Loucy (cell line): ENCODE measurements around the gene UBR1.

Experiments
- H2AFZ ChIP-seq: fragments of 200-600 bp; sonication (generic); 2 replicates; pipeline ENCODE4 v1.6.0; 2016; ENCODE audit warnings: antibody characterized with exemption, mild to moderate bottlenecking, low read length, moderate library complexity
- H3F3A ChIP-seq: fragments of 200-600 bp; 2 replicates; pipeline ENCODE4 v1.6.0; 2016; ENCODE audit warnings: antibody characterized with exemption, low read depth, mild to moderate bottlenecking
- H3K27me3 ChIP-seq: fragments of 200-600 bp; sonication (generic); 2 replicates; pipeline ENCODE4 v1.6.1; 2014; ENCODE audit warnings: low read length, mild to moderate bottlenecking; ENCODE audit not compliant: insufficient read depth, poor library complexity, severe bottlenecking
- H3K36me3 ChIP-seq: fragments of 200-600 bp; sonication (generic); 2 replicates; pipeline ENCODE4 v1.6.1; 2016; ENCODE audit warnings: low read length; ENCODE audit not compliant: insufficient read depth
- H3K4me1 ChIP-seq: fragments of 200-600 bp; sonication (generic); 2 replicates; pipeline ENCODE4 v1.5.1; 2014; ENCODE audit warnings: low read length, mild to moderate bottlenecking; ENCODE audit not compliant: insufficient read depth, poor library complexity, severe bottlenecking
- H3K4me2 ChIP-seq: fragments of 200-600 bp; sonication (generic); 2 replicates; pipeline ENCODE4 v1.6.0; 2014; ENCODE audit warnings: antibody characterized with exemption, low read length, low read depth, mild to moderate bottlenecking; ENCODE audit not compliant: poor library complexity, severe bottlenecking
- H3K4me3 ChIP-seq: fragments of 200-600 bp; sonication (generic); 2 replicates; pipeline ENCODE4 v1.5.1; 2014; ENCODE audit warnings: low read length, mild to moderate bottlenecking, mixed read lengths; ENCODE audit not compliant: poor library complexity, severe bottlenecking
- H3K79me2 ChIP-seq: fragments of 200-600 bp; sonication (generic); 2 replicates; pipeline ENCODE4 v1.6.1; 2014; ENCODE audit warnings: low read length; ENCODE audit not compliant: insufficient read depth
- H3K9ac ChIP-seq: fragments of 200-600 bp; sonication (generic); 2 replicates; pipeline ENCODE4 v1.6.0; 2014; ENCODE audit warnings: mild to moderate bottlenecking, low read depth, low read length, moderate library complexity; ENCODE audit not compliant: poor library complexity, severe bottlenecking
- H3K9me2 ChIP-seq: fragments of 200-600 bp; sonication (generic); replicated peaks from 2 replicates; pipeline ENCODE4 v1.6.1; 2016; ENCODE audit warnings: low read depth, low read length, mixed read lengths
- H3K9me3 ChIP-seq: fragments of 200-600 bp; sonication (generic); 2 replicates; pipeline ENCODE4 v1.6.1; 2014; ENCODE audit warnings: mild to moderate bottlenecking, antibody characterized with exemption, low read length, low read depth; ENCODE audit not compliant: insufficient read depth
- H4K20me1 ChIP-seq: fragments of 200-600 bp; sonication (generic); 2 replicates; pipeline ENCODE4 v1.6.0; 2014; ENCODE audit warnings: antibody characterized with exemption, low read length, mild to moderate bottlenecking; ENCODE audit not compliant: insufficient read depth, poor library complexity, severe bottlenecking
- EZH2phosphoT487 ChIP-seq: fragments of 200-600 bp; IDR thresholded peaks from 2 replicates; pipeline ENCODE4 v1.6.1; 2018; ENCODE audit warnings: antibody characterized with exemption, mild to moderate bottlenecking, moderate library complexity, borderline replicate concordance
- TF ChIP-seq, protein P1 (sequence below): fragments of 200-600 bp; sonication (generic); conservative IDR thresholded peaks from 2 replicates; pipeline ENCODE4 v1.5.1; 2014; ENCODE audit warnings: mild to moderate bottlenecking, antibody characterized with exemption, low read length

UBR1 gene

DNA sequence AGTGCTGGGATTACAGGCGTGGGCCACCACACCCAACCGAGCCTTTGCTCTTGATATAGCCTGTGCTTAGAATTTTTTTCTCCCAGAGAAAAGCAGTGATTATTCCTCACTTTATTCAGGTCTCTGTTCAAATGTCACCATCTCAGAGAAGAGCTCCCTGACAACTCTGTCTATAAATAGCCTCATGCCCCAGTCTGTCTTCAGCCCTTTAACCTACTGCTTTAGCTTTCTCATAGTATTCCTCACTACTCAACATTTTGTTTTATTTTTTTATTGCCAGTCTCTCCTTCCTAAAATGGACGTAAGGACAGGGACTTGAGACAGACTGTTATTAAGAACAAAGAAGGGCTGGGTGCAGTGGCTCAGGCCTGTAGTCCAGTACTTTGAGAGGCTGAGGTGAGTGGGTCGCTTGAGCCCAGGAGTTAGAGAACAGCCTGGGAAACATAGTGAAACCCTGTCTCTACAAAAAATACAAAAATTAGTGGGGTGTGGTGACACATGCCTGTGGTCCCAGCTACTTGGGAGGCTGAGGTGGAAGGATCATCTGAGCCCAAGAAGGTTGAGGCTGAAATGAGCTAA is 106.5 kb downstream of the UBR1 start:
- TF ChIP-seq EZH2phosphoT487 = no peak
- TF ChIP-seq, protein P1, sequence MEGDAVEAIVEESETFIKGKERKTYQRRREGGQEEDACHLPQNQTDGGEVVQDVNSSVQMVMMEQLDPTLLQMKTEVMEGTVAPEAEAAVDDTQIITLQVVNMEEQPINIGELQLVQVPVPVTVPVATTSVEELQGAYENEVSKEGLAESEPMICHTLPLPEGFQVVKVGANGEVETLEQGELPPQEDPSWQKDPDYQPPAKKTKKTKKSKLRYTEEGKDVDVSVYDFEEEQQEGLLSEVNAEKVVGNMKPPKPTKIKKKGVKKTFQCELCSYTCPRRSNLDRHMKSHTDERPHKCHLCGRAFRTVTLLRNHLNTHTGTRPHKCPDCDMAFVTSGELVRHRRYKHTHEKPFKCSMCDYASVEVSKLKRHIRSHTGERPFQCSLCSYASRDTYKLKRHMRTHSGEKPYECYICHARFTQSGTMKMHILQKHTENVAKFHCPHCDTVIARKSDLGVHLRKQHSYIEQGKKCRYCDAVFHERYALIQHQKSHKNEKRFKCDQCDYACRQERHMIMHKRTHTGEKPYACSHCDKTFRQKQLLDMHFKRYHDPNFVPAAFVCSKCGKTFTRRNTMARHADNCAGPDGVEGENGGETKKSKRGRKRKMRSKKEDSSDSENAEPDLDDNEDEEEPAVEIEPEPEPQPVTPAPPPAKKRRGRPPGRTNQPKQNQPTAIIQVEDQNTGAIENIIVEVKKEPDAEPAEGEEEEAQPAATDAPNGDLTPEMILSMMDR = no peak
- no peak overlapping the region for H3K9ac ChIP-seq
- no peak overlapping the region for H3K4me3 ChIP-seq
- H4K20me1 ChIP-seq = no peaks in the 10 kb centered on the region
- no peaks in the 10 kb centered on the region for H3K9me3 ChIP-seq
- no peaks in the 10 kb centered on the region for H3K27me3 ChIP-seq
- H3K4me1 ChIP-seq = peaks cover 6% of the 10 kb centered on the region
- no peaks in the 10 kb centered on the region for H3K9me2 ChIP-seq
- no peak overlapping the region for H3K4me2 ChIP-seq
- H3K36me3 ChIP-seq = peaks cover 8% of the 10 kb centered on the region; the same call in 1 of the 2 replicates
- no peaks in the 10 kb centered on the region for H3K79me2 ChIP-seq
- H2AFZ ChIP-seq = no peak overlapping the region
- H3F3A ChIP-seq = no peaks in the 10 kb centered on the region

GRCh38 chr15:42996871-42997270 is 109.0 kb downstream of the UBR1 start:
- no peak overlapping the region for H3K4me3 ChIP-seq
- H3K4me1 ChIP-seq = peaks cover 6% of the 10 kb centered on the region
- H4K20me1 ChIP-seq = no peaks in the 10 kb centered on the region
- no peaks in the 10 kb centered on the region for H3K79me2 ChIP-seq
- H3F3A ChIP-seq = no peaks in the 10 kb centered on the region
- H3K36me3 ChIP-seq = peaks cover 8% of the 10 kb centered on the region; the same call in 1 of the 2 replicates
- H3K9me2 ChIP-seq = no peaks in the 10 kb centered on the region
- H3K9me3 ChIP-seq = no peaks in the 10 kb centered on the region
- H3K4me2 ChIP-seq = no peak overlapping the region
- TF ChIP-seq, protein P1 = no peak
- H3K9ac ChIP-seq = no peak overlapping the region
- H3K27me3 ChIP-seq = no peaks in the 10 kb centered on the region
- H2AFZ ChIP-seq = no peak overlapping the region

- Histone ChIP-seq H3K79me2 (no peaks in the 10 kb centered on the region), H3K9ac (no peak overlapping the region), H3K9me2 (no peaks in the 10 kb centered on the region), H3K9me3 (no peaks in the 10 kb centered on the region), H3K4me1 (peaks cover 6% of the 10 kb centered on the region), H3K4me3 (no peak overlapping the region), H3K27me3 (no peaks in the 10 kb centered on the region), H2AFZ (no peak overlapping the region), H3K4me2 (no peak overlapping the region), H4K20me1 (no peaks in the 10 kb centered on the region), H3F3A (no peaks in the 10 kb centered on the region), H3K36me3 (peaks cover 16% of the 10 kb centered on the region; the same call in 1 of the 2 replicates)
- TF ChIP-seq EZH2phosphoT487 = no peak
- TF ChIP-seq, protein P1 = no peak
These were observed 111.3 kb downstream of the UBR1 start for GRCh38 chr15:42994546-42994945.
